Transverse colon (tissue), 4 donors: ENCODE measurements around the gene MYH15.

ENCODE experiments used
- EP300 ChIP-seq: sonication (generic); formaldehyde crosslinking; IDR thresholded peaks from one replicate; pipeline ENCODE4 v1.6.1; 2017; ENCODE audit warnings: antibody characterized with exemption, low read depth
- POLR2AphosphoS5 ChIP-seq, 3 donors: sonication (generic); formaldehyde crosslinking; IDR thresholded peaks; one replicate each; pipeline ENCODE4 v1.6.1; 2016; ENCODE audit warnings: antibody characterized with exemption in 3 of 3
- TF ChIP-seq, protein P1 (sequence below), 5 experiments: fragments of 200-600 bp in 3 of 5; fragments of 450-650 bp in 2 of 5; sonication (generic) in 3 of 5; IDR thresholded peaks; 1 replicate in 2 of 5; 2 replicates in 3 of 5; pipeline ENCODE4 v1.5.1; 2016 to 2017; ENCODE audit warnings: antibody characterized with exemption in 5 of 5, inconsistent platforms in 3 of 5, mild to moderate bottlenecking in 2 of 5, moderate library complexity in 1 of 5

DNA sequence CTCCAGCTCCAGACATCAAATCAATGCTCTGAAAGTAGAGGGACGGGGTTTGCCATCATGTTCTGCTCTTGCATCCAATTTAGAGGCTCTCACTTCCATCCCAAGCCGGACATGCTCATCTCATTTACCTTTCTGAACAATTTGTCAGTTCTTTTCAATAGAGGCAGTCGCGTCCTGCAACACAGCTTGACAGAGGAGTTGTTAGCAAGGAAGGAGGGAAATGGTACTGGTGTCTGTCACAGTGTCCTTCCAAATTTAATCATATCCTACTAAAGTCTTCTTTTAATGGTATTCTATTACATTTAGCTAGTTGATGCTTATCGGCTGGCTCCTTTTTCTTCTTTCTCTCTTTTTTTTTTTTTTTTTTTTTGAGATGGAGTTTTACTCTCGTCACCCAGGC, 168.5 kb downstream of the MYH15 start:
- TF ChIP-seq POLR2AphosphoS5 (IDR thresholded peaks at IDR 0.05) (no peak), EP300 (no peak)
- TF ChIP-seq, protein P1, sequence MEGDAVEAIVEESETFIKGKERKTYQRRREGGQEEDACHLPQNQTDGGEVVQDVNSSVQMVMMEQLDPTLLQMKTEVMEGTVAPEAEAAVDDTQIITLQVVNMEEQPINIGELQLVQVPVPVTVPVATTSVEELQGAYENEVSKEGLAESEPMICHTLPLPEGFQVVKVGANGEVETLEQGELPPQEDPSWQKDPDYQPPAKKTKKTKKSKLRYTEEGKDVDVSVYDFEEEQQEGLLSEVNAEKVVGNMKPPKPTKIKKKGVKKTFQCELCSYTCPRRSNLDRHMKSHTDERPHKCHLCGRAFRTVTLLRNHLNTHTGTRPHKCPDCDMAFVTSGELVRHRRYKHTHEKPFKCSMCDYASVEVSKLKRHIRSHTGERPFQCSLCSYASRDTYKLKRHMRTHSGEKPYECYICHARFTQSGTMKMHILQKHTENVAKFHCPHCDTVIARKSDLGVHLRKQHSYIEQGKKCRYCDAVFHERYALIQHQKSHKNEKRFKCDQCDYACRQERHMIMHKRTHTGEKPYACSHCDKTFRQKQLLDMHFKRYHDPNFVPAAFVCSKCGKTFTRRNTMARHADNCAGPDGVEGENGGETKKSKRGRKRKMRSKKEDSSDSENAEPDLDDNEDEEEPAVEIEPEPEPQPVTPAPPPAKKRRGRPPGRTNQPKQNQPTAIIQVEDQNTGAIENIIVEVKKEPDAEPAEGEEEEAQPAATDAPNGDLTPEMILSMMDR (IDR thresholded peaks at IDR 0.05): no peak
